ENCODE results near the gene SMARCAD1. TPM values are rescaled to one million over a fixed set of nuclear protein-coding genes. Genes with fewer than 3 reads are reported as not detected.

The SMARCAD1 gene
- total and polyA plus RNA-seq, 2 experiments from 2014 or later = 23.8 to 86.2 TPM

DNA sequence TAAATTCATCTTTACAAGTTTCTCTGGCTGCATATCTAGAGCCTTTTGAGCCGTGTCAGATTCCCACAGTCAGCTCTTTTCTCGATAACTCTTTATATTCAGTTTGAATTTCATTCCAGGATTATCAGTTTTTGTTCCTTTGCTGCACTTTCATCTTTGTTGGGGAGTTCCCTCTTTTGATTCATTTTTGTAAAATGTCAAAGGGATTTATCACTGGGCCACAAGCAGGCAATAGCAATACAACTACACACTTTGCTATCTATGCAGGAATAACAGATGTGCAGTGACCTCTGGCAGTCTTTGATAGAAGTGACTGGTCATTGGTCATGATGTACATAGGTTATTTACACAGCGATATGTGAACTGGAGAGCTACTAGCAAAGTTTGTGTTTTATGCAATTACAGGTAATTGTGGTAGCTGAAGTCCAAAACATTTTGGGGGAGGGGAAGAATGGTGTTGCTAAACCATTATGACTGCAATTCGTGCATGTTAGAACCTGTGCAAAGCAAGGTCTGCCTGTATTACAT lies 91.1 kb downstream of the SMARCAD1 start (continued):
- TF ChIP-seq, protein P1, sequence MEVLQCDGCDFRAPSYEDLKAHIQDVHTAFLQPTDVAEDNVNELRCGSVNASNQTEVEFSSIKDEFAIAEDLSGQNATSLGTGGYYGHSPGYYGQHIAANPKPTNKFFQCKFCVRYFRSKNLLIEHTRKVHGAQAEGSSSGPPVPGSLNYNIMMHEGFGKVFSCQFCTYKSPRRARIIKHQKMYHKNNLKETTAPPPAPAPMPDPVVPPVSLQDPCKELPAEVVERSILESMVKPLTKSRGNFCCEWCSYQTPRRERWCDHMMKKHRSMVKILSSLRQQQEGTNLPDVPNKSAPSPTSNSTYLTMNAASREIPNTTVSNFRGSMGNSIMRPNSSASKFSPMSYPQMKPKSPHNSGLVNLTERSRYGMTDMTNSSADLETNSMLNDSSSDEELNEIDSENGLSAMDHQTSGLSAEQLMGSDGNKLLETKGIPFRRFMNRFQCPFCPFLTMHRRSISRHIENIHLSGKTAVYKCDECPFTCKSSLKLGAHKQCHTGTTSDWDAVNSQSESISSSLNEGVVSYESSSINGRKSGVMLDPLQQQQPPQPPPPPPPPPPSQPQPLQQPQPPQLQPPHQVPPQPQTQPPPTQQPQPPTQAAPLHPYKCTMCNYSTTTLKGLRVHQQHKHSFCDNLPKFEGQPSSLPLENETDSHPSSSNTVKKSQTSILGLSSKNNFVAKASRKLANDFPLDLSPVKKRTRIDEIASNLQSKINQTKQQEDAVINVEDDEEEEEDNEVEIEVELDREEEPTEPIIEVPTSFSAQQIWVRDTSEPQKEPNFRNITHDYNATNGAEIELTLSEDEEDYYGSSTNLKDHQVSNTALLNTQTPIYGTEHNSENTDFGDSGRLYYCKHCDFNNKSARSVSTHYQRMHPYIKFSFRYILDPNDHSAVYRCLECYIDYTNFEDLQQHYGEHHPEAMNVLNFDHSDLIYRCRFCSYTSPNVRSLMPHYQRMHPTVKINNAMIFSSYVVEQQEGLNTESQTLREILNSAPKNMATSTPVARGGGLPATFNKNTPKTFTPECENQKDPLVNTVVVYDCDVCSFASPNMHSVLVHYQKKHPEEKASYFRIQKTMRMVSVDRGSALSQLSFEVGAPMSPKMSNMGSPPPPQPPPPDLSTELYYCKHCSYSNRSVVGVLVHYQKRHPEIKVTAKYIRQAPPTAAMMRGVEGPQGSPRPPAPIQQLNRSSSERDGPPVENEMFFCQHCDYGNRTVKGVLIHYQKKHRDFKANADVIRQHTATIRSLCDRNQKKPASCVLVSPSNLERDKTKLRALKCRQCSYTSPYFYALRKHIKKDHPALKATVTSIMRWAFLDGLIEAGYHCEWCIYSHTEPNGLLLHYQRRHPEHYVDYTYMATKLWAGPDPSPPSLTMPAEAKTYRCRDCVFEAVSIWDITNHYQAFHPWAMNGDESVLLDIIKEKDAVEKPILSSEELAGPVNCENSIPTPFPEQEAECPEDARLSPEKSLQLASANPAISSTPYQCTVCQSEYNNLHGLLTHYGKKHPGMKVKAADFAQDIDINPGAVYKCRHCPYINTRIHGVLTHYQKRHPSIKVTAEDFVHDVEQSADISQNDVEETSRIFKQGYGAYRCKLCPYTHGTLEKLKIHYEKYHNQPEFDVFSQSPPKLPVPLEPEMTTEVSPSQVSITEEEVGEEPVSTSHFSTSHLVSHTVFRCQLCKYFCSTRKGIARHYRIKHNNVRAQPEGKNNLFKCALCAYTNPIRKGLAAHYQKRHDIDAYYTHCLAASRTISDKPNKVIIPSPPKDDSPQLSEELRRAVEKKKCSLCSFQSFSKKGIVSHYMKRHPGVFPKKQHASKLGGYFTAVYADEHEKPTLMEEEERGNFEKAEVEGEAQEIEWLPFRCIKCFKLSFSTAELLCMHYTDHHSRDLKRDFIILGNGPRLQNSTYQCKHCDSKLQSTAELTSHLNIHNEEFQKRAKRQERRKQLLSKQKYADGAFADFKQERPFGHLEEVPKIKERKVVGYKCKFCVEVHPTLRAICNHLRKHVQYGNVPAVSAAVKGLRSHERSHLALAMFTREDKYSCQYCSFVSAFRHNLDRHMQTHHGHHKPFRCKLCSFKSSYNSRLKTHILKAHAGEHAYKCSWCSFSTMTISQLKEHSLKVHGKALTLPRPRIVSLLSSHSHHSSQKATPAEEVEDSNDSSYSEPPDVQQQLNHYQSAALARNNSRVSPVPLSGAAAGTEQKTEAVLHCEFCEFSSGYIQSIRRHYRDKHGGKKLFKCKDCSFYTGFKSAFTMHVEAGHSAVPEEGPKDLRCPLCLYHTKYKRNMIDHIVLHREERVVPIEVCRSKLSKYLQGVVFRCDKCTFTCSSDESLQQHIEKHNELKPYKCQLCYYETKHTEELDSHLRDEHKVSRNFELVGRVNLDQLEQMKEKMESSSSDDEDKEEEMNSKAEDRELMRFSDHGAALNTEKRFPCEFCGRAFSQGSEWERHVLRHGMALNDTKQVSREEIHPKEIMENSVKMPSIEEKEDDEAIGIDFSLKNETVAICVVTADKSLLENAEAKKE (CRISPR knock-in tag; IDR thresholded peaks at IDR 0.05) = no peak
- TF ChIP-seq CREB1 (CRISPR knock-in tag; IDR thresholded peaks at IDR 0.05; ENCODE audit: low read depth) (no peak), NANOG (IDR thresholded peaks at IDR 0.05; ENCODE audit: borderline replicate concordance) (no peak), ZNF331 (CRISPR knock-in tag; IDR thresholded peaks at IDR 0.05; ENCODE audit: low read depth) (no peak), EZH2 (IDR thresholded peaks at IDR 0.05; ENCODE audit: low read depth, unreplicated experiment) (no peak), POLR2AphosphoS5 (IDR thresholded peaks at IDR 0.05; ENCODE audit: low read depth) (no peak), STAT1 (IDR thresholded peaks at IDR 0.05; ENCODE audit: unreplicated experiment) (no peak)
- TF ChIP-seq, protein P2, sequence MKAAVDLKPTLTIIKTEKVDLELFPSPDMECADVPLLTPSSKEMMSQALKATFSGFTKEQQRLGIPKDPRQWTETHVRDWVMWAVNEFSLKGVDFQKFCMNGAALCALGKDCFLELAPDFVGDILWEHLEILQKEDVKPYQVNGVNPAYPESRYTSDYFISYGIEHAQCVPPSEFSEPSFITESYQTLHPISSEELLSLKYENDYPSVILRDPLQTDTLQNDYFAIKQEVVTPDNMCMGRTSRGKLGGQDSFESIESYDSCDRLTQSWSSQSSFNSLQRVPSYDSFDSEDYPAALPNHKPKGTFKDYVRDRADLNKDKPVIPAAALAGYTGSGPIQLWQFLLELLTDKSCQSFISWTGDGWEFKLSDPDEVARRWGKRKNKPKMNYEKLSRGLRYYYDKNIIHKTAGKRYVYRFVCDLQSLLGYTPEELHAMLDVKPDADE (IDR thresholded peaks at IDR 0.05) = no peak
- TF ChIP-seq, protein P3, sequence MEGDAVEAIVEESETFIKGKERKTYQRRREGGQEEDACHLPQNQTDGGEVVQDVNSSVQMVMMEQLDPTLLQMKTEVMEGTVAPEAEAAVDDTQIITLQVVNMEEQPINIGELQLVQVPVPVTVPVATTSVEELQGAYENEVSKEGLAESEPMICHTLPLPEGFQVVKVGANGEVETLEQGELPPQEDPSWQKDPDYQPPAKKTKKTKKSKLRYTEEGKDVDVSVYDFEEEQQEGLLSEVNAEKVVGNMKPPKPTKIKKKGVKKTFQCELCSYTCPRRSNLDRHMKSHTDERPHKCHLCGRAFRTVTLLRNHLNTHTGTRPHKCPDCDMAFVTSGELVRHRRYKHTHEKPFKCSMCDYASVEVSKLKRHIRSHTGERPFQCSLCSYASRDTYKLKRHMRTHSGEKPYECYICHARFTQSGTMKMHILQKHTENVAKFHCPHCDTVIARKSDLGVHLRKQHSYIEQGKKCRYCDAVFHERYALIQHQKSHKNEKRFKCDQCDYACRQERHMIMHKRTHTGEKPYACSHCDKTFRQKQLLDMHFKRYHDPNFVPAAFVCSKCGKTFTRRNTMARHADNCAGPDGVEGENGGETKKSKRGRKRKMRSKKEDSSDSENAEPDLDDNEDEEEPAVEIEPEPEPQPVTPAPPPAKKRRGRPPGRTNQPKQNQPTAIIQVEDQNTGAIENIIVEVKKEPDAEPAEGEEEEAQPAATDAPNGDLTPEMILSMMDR (conservative IDR thresholded peaks at IDR 0.05; ENCODE audit: low read depth in 2 of 2) = no peak

Measured in GM23338 (cell line).